ENCODE data around the gene OR8D4. TPM values are rescaled to one million over a fixed set of nuclear protein-coding genes. Genes with fewer than 3 reads are reported as not detected.

The OR8D4 gene
- total RNA-seq, 2 donors from 2014 or later, result 1.6 to 13.2 TPM

DNA sequence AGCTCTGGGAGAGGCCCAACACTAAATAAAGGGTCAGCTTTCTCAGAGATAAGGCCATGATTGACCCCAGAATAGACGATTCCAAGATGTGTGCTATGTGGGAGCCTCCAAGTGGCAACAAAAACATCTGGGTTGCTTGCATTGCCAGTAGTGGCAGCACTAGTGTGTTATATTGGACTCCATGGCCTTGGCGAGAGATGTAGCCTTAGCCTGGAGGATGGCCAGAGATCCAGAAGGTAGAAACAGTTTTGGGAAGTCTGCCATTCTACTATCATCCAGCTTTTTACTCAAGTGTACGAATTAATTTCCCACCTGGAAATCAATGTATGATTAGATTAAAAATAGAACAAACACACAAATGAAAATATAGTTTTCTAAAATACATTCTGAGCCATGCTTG lies 3.0 kb downstream of the OR8D4 start:
- Histone ChIP-seq H3K4me3 (no peak overlapping the region), H3K4me1 (peaks cover 17% of the 10 kb centered on the region), H3K9me3 (no peaks in the 10 kb centered on the region), H3K27me3 (no peaks in the 10 kb centered on the region), H3K36me3 (replicated peaks in 1 of 2; ENCODE audit: insufficient read depth in 1 of 2, low read depth in 2 of 2) (no peaks in the 10 kb centered on the region), H3K27ac (no peak overlapping the region)
- no peak for TF ChIP-seq POLR2A (IDR thresholded peaks at IDR 0.05)
- TF ChIP-seq, protein P1, sequence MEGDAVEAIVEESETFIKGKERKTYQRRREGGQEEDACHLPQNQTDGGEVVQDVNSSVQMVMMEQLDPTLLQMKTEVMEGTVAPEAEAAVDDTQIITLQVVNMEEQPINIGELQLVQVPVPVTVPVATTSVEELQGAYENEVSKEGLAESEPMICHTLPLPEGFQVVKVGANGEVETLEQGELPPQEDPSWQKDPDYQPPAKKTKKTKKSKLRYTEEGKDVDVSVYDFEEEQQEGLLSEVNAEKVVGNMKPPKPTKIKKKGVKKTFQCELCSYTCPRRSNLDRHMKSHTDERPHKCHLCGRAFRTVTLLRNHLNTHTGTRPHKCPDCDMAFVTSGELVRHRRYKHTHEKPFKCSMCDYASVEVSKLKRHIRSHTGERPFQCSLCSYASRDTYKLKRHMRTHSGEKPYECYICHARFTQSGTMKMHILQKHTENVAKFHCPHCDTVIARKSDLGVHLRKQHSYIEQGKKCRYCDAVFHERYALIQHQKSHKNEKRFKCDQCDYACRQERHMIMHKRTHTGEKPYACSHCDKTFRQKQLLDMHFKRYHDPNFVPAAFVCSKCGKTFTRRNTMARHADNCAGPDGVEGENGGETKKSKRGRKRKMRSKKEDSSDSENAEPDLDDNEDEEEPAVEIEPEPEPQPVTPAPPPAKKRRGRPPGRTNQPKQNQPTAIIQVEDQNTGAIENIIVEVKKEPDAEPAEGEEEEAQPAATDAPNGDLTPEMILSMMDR (IDR thresholded peaks at IDR 0.05), result peak in 1 of 7 experiments; percentile 9
- peak; percentile 24 to 64 (median 42) for DNase-seq
- 23 to 31% methylated on average over 3 of the region's 3 CpGs for WGBS, 2 donors
- intact Hi-C loops (cut with DNase I), result no loop called here
- peak; percentile 40 for ATAC-seq

DNA sequence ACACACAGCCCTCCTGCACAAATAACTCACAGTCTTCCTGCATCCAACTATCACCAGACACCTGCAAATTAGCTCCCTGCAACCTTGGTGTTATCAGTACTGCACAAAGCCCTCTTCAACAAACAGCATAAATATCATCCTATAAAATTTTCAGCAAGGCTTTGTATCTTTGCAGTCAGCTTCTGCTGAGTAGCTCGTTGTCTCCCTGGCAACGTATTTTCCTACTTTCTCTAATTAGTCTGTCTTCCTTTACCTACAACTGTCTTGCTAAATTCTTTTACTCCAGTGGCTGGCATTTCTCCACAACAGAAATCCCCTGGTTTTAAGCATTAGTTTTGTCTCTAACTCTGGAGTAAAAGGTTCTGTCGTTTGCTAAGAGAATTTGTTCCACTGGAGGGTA lies 3.9 kb downstream of the OR8D4 start:
- WGBS, 2 donors, result 61 to 69% methylated on average over 3 of the region's 3 CpGs
- no peak overlapping the region for H3K27ac ChIP-seq
- H3K4me3 ChIP-seq, result no peak overlapping the region

DNA sequence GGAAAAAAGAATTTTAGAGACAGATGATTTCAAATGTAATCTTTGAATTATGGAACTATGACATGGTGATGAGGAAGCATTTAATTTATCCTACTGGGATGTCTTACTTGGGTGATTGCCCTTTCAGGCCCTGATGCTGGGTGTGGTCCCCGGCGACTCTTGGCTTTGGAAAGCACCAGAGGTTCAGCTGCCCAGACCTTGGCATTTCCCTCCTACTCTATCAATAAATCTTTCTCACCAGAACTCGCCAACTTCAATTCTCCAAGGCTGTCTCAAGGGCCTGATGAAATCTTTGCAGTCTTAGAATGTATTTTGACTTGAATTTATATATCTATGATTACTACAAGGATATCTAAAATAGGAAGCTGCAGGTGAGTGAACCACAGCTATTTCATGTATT lies 19.0 kb downstream of the OR8D4 start:
- peak in 1 of 4 donors; percentile 14 for DNase-seq
- Histone ChIP-seq H3K4me3 (no peak overlapping the region), H3K27me3 (no peaks in the 10 kb centered on the region), H3K27ac (no peak overlapping the region), H3K4me1 (peaks cover 6% of the 10 kb centered on the region), H3K36me3 (replicated peaks in 1 of 2; ENCODE audit: insufficient read depth in 1 of 2, low read depth in 2 of 2) (no peaks in the 10 kb centered on the region), H3K9me3 (no peaks in the 10 kb centered on the region)
- no peak for ATAC-seq
- intact Hi-C loops (cut with DNase I), result no loop called here
- 35 to 45% methylated on average over 3 of the region's 3 CpGs for WGBS, 2 donors
- no peak for TF ChIP-seq POLR2A (IDR thresholded peaks at IDR 0.05)
- TF ChIP-seq, protein P1 (IDR thresholded peaks at IDR 0.05), result no peak

More for the DNA sequence above, 3.9 kb downstream of the OR8D4 start:
- no peak for DNase-seq
- TF ChIP-seq, protein P1 (IDR thresholded peaks at IDR 0.05), result no peak
- TF ChIP-seq POLR2A (IDR thresholded peaks at IDR 0.05), result no peak
- Histone ChIP-seq H3K9me3 (no peaks in the 10 kb centered on the region), H3K27me3 (no peaks in the 10 kb centered on the region), H3K36me3 (replicated peaks in 1 of 2; ENCODE audit: insufficient read depth in 1 of 2, low read depth in 2 of 2) (no peaks in the 10 kb centered on the region), H3K4me1 (peaks cover 14% of the 10 kb centered on the region)
- no peak for ATAC-seq
- intact Hi-C loops (cut with DNase I), result no loop called here

DNA sequence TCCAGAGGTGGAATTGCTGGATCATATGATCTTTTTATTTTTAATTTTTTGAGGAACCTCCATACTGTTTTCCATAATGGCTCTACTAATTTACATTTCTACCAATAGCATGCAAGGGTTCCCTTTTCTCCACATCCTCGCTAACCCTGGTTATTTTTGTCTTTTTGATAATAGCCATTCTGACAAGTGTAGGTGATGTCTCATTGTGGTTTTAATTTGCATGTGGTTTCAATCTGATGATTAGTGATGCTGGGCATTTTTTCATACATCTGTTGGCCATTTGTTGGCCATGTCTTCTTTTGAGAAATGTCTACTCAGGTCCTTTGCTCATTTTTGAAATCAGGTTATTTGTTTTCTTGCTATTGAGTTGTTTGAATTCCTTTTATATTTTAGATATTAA lies 22.1 kb downstream of the OR8D4 start:
- 86 to 97% methylated on average over 1 of the region's 1 CpG for WGBS, 2 donors
- Histone ChIP-seq H3K36me3 (replicated peaks in 1 of 2; ENCODE audit: insufficient read depth in 1 of 2, low read depth in 2 of 2) (no peaks in the 10 kb centered on the region), H3K27ac (no peak overlapping the region), H3K9me3 (no peaks in the 10 kb centered on the region), H3K4me3 (no peak overlapping the region), H3K27me3 (no peaks in the 10 kb centered on the region), H3K4me1 (peaks cover 14% of the 10 kb centered on the region)
- TF ChIP-seq, protein P1 (IDR thresholded peaks at IDR 0.05), result no peak
- TF ChIP-seq POLR2A (IDR thresholded peaks at IDR 0.05), result no peak
- DNase-seq (no peak), ATAC-seq (no peak)
- intact Hi-C loops (cut with DNase I), result no loop called here

DNA sequence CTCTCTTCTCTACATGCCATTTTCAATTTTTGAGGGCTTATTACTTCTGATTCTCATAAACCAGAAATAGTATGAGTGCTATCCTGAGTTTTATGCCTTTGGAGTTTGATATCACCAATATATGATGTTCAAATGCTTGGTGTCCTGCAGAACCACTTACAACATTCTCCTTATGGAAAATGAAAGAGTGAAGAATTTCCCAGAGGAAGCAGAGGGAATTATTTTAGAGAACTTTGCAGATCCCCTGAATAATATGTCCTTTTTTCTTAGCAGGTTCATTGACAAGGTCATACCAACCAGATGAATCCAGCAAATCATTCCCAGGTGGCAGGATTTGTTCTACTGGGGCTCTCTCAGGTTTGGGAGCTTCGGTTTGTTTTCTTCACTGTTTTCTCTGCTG lies 37.4 kb downstream of the OR8D4 start, which contains the start of gene OR4D5:
Gene OR4D5, plus strand, starts transcription at position 301 of the 400 bp plus-strand sequence. Its CDS starts 0 bp downstream, at position 301.
- TF ChIP-seq POLR2A (IDR thresholded peaks at IDR 0.05), result no peak
- TF ChIP-seq, protein P1 (IDR thresholded peaks at IDR 0.05), result no peak
- H3K4me1 ChIP-seq, result peaks cover 18% of the 10 kb centered on the region
- DNase-seq (no peak), ATAC-seq (no peak)
- intact Hi-C loops (cut with DNase I), result no loop called here
- no peaks in the 10 kb centered on the region for H3K9me3 ChIP-seq
- no peaks in the 10 kb centered on the region for H3K36me3 ChIP-seq (replicated peaks in 1 of 2; ENCODE audit: insufficient read depth in 1 of 2, low read depth in 2 of 2)
- no peaks in the 10 kb centered on the region for H3K27me3 ChIP-seq
- no peak within 1 kb of the TSS for H3K27ac ChIP-seq
- WGBS, 2 donors, result 93 to 95% methylated on average over 1 of the region's 1 CpG
- no peak within 1 kb of the TSS for H3K4me3 ChIP-seq

Data from body of pancreas (tissue), 4 donors.